ENCODE data around the gene FRMD7. TPM values are rescaled to one million over a fixed set of nuclear protein-coding genes. Genes with fewer than 3 reads are reported as not detected.

FRMD7 gene
- total RNA-seq, 1 donor, result not detected

GRCh38 chrX:132044953-132045352, 82.9 kb downstream of the FRMD7 start:
- no peak overlapping the region for H3K4me3 ChIP-seq (ENCODE audit: low read depth, low read length)
- no peak for TF ChIP-seq CTCF (IDR thresholded peaks at IDR 0.05; ENCODE audit: insufficient read depth, low read length)
- DNase-seq (ENCODE audit: low read depth), result no peak

DNA sequence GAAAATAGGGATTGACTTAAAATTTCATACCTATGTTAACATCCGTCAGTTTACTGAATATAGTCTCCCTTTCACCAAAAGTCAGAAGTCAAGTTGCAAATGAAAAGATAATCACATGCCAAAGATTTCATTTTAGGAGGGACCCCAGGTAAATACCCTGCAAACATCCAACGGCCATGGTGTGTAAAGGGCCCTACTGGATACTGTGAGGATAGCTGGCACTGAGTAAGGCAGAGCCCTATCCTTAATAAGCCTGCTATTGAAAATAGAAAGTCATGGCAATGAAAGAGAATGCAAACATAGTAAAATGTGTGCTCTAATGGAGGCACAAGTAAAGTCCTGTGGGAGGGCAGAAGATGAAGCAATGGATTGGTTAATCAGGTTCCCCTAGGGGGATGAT, 83.8 kb downstream of the FRMD7 start:
- DNase-seq (ENCODE audit: low read depth), result no peak
- no peak for TF ChIP-seq CTCF (IDR thresholded peaks at IDR 0.05; ENCODE audit: insufficient read depth, low read length)
- H3K4me3 ChIP-seq (ENCODE audit: low read depth, low read length), result no peak overlapping the region

GRCh38 chrX:132041015-132041414, 86.8 kb downstream of the FRMD7 start:
- H3K4me3 ChIP-seq (ENCODE audit: low read depth, low read length), result no peak overlapping the region
- no peak for TF ChIP-seq CTCF (IDR thresholded peaks at IDR 0.05; ENCODE audit: insufficient read depth, low read length)
- DNase-seq (ENCODE audit: low read depth), result no peak

DNA sequence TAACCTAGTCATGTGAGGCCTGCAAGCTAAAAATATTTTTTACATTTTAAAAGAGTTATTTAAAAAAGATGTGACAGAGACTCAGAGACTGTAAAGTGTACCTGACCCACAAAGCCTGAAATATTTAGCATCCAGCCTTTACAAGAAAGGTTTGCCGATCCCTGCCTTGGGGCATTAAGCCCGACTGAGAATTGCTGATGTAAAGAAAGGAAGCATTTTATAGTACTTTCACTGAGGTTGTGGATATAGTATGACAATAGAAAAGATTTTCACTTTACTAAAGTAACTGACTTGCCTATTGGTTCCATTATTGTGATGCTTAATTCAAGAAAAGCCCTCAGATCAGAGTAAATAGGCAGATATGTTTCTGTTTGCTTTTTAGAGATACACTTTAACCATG, 87.8 kb downstream of the FRMD7 start:
- H3K4me3 ChIP-seq (ENCODE audit: low read depth, low read length), result no peak overlapping the region
- DNase-seq (ENCODE audit: low read depth), result no peak
- no peak for TF ChIP-seq CTCF (IDR thresholded peaks at IDR 0.05; ENCODE audit: insufficient read depth, low read length)

- no peak for TF ChIP-seq CTCF (IDR thresholded peaks at IDR 0.05; ENCODE audit: insufficient read depth, low read length)
- no peak for DNase-seq (ENCODE audit: low read depth)
- H3K4me3 ChIP-seq (ENCODE audit: low read depth, low read length), result no peak overlapping the region
Observed at GRCh38 chrX:132037479-132037993, 90.3 kb downstream of the FRMD7 start.

DNA sequence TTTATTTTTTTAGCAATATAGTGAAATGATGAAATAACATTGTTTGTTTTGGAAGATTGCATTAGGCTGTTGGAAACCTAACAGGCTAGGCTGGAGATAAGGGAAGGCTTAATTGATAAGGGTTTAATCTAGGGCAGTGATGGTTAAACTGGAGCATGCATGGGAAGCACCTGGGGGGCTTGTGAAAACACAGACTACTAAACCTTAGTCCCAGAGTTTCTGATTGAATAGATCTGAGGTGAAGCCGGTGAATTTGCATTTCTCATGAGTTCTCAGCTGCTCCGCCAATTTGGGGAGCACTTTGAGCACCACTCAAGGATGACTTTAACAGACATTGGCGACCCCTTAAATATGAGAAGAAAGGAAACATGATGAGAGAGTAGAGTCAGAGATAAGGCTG, 93.2 kb downstream of the FRMD7 start:
- H3K4me3 ChIP-seq (ENCODE audit: low read depth, low read length), result no peak overlapping the region
- no peak for TF ChIP-seq CTCF (IDR thresholded peaks at IDR 0.05; ENCODE audit: insufficient read depth, low read length)
- DNase-seq (ENCODE audit: low read depth), result no peak

DNA sequence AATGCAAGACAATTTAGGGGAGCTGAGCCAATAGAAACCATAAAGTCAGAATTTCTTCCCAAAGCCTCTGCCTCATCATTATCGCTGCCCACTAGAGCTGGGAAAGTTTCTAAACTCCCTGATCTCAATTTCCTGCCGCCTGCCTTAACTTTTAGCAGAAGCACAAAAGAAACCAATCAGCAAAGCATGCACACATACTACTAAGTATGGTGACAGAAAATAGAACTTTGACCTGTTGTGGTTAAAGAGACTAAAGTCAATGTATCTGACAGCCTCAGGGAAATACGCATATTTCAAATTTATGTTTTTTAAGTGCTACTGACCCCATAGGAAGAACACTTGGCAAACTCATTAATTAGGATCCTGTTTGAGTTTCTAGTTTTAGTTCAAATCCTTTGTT, 94.7 kb downstream of the FRMD7 start:
- TF ChIP-seq CTCF (IDR thresholded peaks at IDR 0.05; ENCODE audit: insufficient read depth, low read length), result no peak
- no peak overlapping the region for H3K4me3 ChIP-seq (ENCODE audit: low read depth, low read length)
- no peak for DNase-seq (ENCODE audit: low read depth)
